H1 (cell line): ENCODE data around the gene CAVIN1. TPM values are rescaled to one million over a fixed set of nuclear protein-coding genes. Genes with fewer than 3 reads are reported as not detected.
A peak's percentile ranks its signal among the peaks of the same experiment; 100 is the strongest.

Experiments
- CTCF ChIA-PET: fragments of 300-600 bp; sonication (Branson Sonifier 250); formaldehyde crosslinking; loops from one replicate; lab custom pipeline; 2021; ENCODE audit not compliant: partially characterized antibody; lab: Charles Lee
- POLR2A ChIA-PET: fragments of 300-600 bp; sonication (Branson Sonifier 250); formaldehyde crosslinking; loops from one replicate; lab custom pipeline; 2021; ENCODE audit warnings: inconsistent platforms; ENCODE audit not compliant: partially characterized antibody; lab: Charles Lee
- DNase-seq, 2 experiments: peaks; one replicate each; pipeline versions ENCODE4 v3.0.0 to v3.0.0-alpha.2; 2010 to 2022; ENCODE audit warnings: low spot score in 2 of 2, low read depth in 1 of 2, mixed read lengths in 1 of 2
- FAIRE-seq: peaks from 2 replicates; lab custom pipeline; 2011; peaks lifted over from hg19 to GRCh38; lab: Jason Lieb, UNC
- H2AFZ ChIP-seq: 2 replicates; pipeline ENCODE4 v1.8.1; 2012; ENCODE audit warnings: low read length, inconsistent platforms
- H2AK5ac ChIP-seq: 2 replicates; pipeline ENCODE4 v1.6.1; 2013; ENCODE audit warnings: low read depth, low read length
- H2BK120ac ChIP-seq: replicated peaks from 2 replicates; pipeline ENCODE3; 2013; ENCODE audit warnings: low read depth, low read length, inconsistent platforms
- H2BK12ac ChIP-seq: 2 replicates; pipeline ENCODE4 v1.6.1; 2013; ENCODE audit warnings: low read depth, low read length
- H2BK15ac ChIP-seq: 2 replicates; pipeline ENCODE4 v1.6.1; 2013; ENCODE audit warnings: low read length
- H2BK20ac ChIP-seq: 2 replicates; pipeline ENCODE4 v1.6.1; 2013; ENCODE audit warnings: low read length
- H2BK5ac ChIP-seq: 2 replicates; pipeline ENCODE4 v1.6.1; 2013; ENCODE audit warnings: low read depth, low read length
- H3K14ac ChIP-seq: 2 replicates; pipeline ENCODE4 v1.6.1; 2013; ENCODE audit warnings: inconsistent platforms; ENCODE audit not compliant: insufficient read length
- H3K18ac ChIP-seq: 2 replicates; pipeline ENCODE4 v1.6.1; 2013; ENCODE audit warnings: low read length; ENCODE audit errors: extremely low read depth
- H3K23ac ChIP-seq: 2 replicates; pipeline ENCODE4 v1.6.1; 2013; ENCODE audit warnings: inconsistent platforms; ENCODE audit not compliant: insufficient read length
- H3K23me2 ChIP-seq: 2 replicates; pipeline ENCODE4 v1.6.1; 2013; ENCODE audit warnings: low read depth, low read length
- H3K27ac ChIP-seq: 2 replicates; pipeline ENCODE4 v1.6.1; 2011; ENCODE audit warnings: low read depth, low read length, inconsistent platforms
- H3K27me3 ChIP-seq, 4 experiments: replicated peaks in 1 of 4; 1 replicate in 1 of 4; 2 replicates in 3 of 4; pipeline versions ENCODE4 v1.6.1 to v1.8.1; 2011 to 2013; ENCODE audit warnings: low read length in 3 of 4, mild to moderate bottlenecking in 3 of 4, inconsistent platforms in 2 of 4, mixed read lengths in 2 of 4, moderate library complexity in 1 of 4; ENCODE audit not compliant: control insufficient read depth in 3 of 4, insufficient read depth in 3 of 4; ENCODE audit errors: extremely low read depth in 1 of 4
- H3K36me3 ChIP-seq, 4 experiments: 2 replicates each; pipeline versions ENCODE4 v1.6.1 to v1.8.1; 2011 to 2013; ENCODE audit warnings: mild to moderate bottlenecking in 4 of 4, low read length in 3 of 4, moderate library complexity in 2 of 4, control low read depth in 1 of 4, inconsistent platforms in 1 of 4; ENCODE audit not compliant: insufficient read depth in 4 of 4, control insufficient read depth in 2 of 4
- H3K4ac ChIP-seq: replicated peaks from 2 replicates; pipeline ENCODE3; 2013; ENCODE audit warnings: low read length, low read depth, mixed read lengths, inconsistent platforms; ENCODE audit not compliant: insufficient read length
- H3K4me1 ChIP-seq, 4 experiments: replicated peaks in 1 of 4; 1 replicate in 1 of 4; 2 replicates in 3 of 4; pipeline versions ENCODE4 v1.6.1 to v1.8.1; 2011 to 2013; ENCODE audit warnings: low read length in 3 of 4, inconsistent platforms in 2 of 4, mixed read lengths in 1 of 4; ENCODE audit not compliant: insufficient read depth in 4 of 4, control insufficient read depth in 3 of 4
- H3K4me2 ChIP-seq, 2 experiments: 2 replicates each; pipeline versions ENCODE4 v1.6.1 to v1.8.1; 2011 to 2013; ENCODE audit warnings: low read depth in 2 of 2, low read length in 2 of 2, control low read depth in 1 of 2, inconsistent platforms in 1 of 2, mild to moderate bottlenecking in 1 of 2; ENCODE audit not compliant: insufficient read depth in 1 of 2
- H3K4me3 ChIP-seq, 4 experiments: fragments of 200-600, 300-600 bp in 1 of 4; sonication (generic), shearing (Covaris generic), sonication (Bioruptor Twin) in 1 of 4; 2 replicates each; pipeline versions ENCODE4 v1.5.1 to v1.8.1; 2011 to 2016; ENCODE audit warnings: low read length in 4 of 4, low read depth in 3 of 4, control low read depth in 2 of 4, inconsistent platforms in 2 of 4, mild to moderate bottlenecking in 2 of 4, mixed read lengths in 1 of 4, moderate library complexity in 1 of 4; ENCODE audit not compliant: insufficient read depth in 2 of 4; ENCODE audit errors: extremely low read depth in 1 of 4
- H3K56ac ChIP-seq: replicated peaks from 2 replicates; pipeline ENCODE3; 2013; ENCODE audit warnings: low read depth, mild to moderate bottlenecking, mixed read lengths, low read length, inconsistent platforms; ENCODE audit not compliant: insufficient read length
- H3K79me1 ChIP-seq: 2 replicates; pipeline ENCODE4 v1.6.1; 2013; ENCODE audit warnings: low read depth, low read length, control low read depth
- H3K79me2 ChIP-seq, 2 experiments: 2 replicates each; pipeline versions ENCODE4 v1.6.1 to v1.8.1; 2012 to 2013; ENCODE audit warnings: low read length in 2 of 2, mild to moderate bottlenecking in 2 of 2, inconsistent platforms in 1 of 2; ENCODE audit not compliant: insufficient read depth in 2 of 2, control insufficient read depth in 1 of 2
- H3K9ac ChIP-seq, 4 experiments: replicated peaks in 1 of 4; 1 replicate in 1 of 4; 2 replicates in 3 of 4; pipeline versions ENCODE4 v1.6.1 to v1.8.1; 2011 to 2013; ENCODE audit warnings: low read depth in 3 of 4, low read length in 3 of 4, control low read depth in 2 of 4, mild to moderate bottlenecking in 2 of 4, moderate library complexity in 2 of 4, inconsistent platforms in 1 of 4; ENCODE audit errors: extremely low read depth in 1 of 4
- H3K9me3 ChIP-seq, 2 experiments: 2 replicates each; pipeline versions ENCODE4 v1.6.1 to v1.8.1; 2012 to 2013; ENCODE audit warnings: mild to moderate bottlenecking in 2 of 2, moderate library complexity in 2 of 2, control low read depth in 1 of 2, inconsistent platforms in 1 of 2, low read depth in 1 of 2, low read length in 1 of 2, mixed read lengths in 1 of 2; ENCODE audit not compliant: insufficient read depth in 2 of 2
- H4K20me1 ChIP-seq, 2 experiments: replicated peaks in 1 of 2; 2 replicates each; pipeline versions ENCODE3 to v1.8.1; 2011 to 2013; ENCODE audit warnings: inconsistent platforms in 2 of 2, low read length in 2 of 2, mild to moderate bottlenecking in 1 of 2; ENCODE audit not compliant: insufficient read depth in 2 of 2, control insufficient read depth in 1 of 2
- H4K5ac ChIP-seq: 2 replicates; pipeline ENCODE4 v1.6.1; 2013; ENCODE audit warnings: low read length, low read depth, mixed read lengths, inconsistent platforms; ENCODE audit not compliant: insufficient read length
- H4K8ac ChIP-seq: 2 replicates; pipeline ENCODE4 v1.8.0; 2013; ENCODE audit warnings: mild to moderate bottlenecking, moderate library complexity, low read length, inconsistent platforms; ENCODE audit not compliant: insufficient read depth; ENCODE audit errors: extremely low read depth
- H4K91ac ChIP-seq: replicated peaks from 2 replicates; pipeline ENCODE3; 2013; ENCODE audit warnings: low read length, mixed read lengths, inconsistent platforms; ENCODE audit not compliant: insufficient read length
- CEBPB ChIP-seq: IDR thresholded peaks from 2 replicates; pipeline ENCODE4 v1.6.1; 2012; ENCODE audit warnings: low read depth, low read length
- SIN3A ChIP-seq, 2 experiments: IDR thresholded peaks in 1 of 2; conservative IDR thresholded peaks in 1 of 2; 2 replicates each; pipeline ENCODE4 v1.6.1; 2011 to 2012; ENCODE audit warnings: low read length in 2 of 2, improper control_type of control experiment in 1 of 2, low read depth in 1 of 2, mild to moderate bottlenecking in 1 of 2
- WGBS, 2 experiments: shearing (Covaris generic) in 1 of 2; methylation state at CpG; one replicate each; pipeline versions ENCODE4 v1.1.6 to v1.1.7; 2013 to 2015; ENCODE audit warnings: low lambda C conversion rate in 2 of 2, mixed read lengths in 2 of 2, inconsistent platforms in 1 of 2, low coverage in 1 of 2, missing lambda C conversion rate in 1 of 2; ENCODE audit not compliant: insufficient replicate concordance in 2 of 2, insufficient coverage in 1 of 2, insufficient read length in 1 of 2; ENCODE audit errors: extremely low coverage in 1 of 2, missing lambda C conversion rate in 1 of 2; 5-methylcytosine and 5-hydroxymethylcytosine counted together
- polyA plus RNA-seq, 7 experiments: library from polyadenylated mRNA; depleted of rRNA in 3 of 7; stranded (reverse) in 5 of 7; unstranded in 2 of 7; fragments of >200 nt in 5 of 7; fragments of 200-250 nt in 2 of 7; gene quantifications; 1 replicate in 5 of 7; 2 replicates in 1 of 7; 4 replicates in 1 of 7; pipeline versions ENCODE4 v1.2.1 to v1.2.3, GENCODE V29; 2011 to 2013; ENCODE audit warnings: missing spikeins in 2 of 7, mixed read lengths in 2 of 7
- total RNA-seq: library from RNA; stranded (reverse); fragmentation: NEBNext Ultra II Directional; extraction: Animal tissue kit (Norgen Biotek cat#: 25700); gene quantifications from 2 replicates; pipeline ENCODE4 v1.2.1, GENCODE V29; 2021

The CAVIN1 gene
- total and polyA plus RNA-seq, 2 of the 8 experiments (the other 6 are each of a cell fraction or from before 2014, with no cell fraction given) = 16.2 to 41.6 TPM

DNA sequence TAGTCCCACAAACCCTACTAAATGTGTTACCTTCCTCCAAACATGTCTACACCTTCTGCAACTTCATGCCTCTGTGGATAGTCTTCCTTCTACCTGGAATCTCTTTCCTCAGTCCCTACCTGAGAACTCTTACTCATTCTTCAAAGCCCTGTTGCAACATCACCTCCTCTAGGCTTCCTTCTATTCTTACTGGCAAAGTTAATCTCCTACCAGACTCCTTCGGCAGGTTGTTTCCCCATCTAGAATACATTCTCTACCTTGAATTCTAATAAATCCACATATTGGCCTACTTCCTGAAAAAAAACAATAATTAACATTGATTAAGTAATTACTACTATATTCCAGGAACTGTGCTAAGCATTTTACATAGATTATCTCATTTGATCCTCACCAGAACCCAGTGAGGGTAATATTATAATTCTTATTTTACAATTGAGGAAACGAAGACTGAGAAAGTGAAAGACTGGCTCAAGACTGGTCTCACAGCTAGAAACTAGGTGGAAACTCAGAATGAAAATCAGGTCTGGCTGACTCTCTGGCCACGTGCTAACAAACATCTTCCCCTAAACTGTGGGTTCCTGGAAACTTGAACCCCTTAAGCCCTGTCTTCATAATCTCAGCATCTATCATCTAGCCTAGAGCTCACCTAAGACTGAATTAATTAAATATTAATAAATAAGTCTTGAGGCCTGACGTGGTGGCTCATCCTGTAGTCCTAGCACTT lies 30.2 kb downstream of the CAVIN1 start:
- CTCF ChIA-PET = interaction anchor here (1.2 to 7.9 kb wide), 3 partner anchors 8 to 35 kb away, joined by 4 to 60 read pairs (median 10); no protein-coding TSS in a partner anchor
- no peak overlapping the region for H2BK20ac ChIP-seq
- TF ChIP-seq CEBPB = 0 out of 2 replicates have a peak, but pooled peaks have one; percentile 9
- no peak for TF ChIP-seq SIN3A (conservative IDR thresholded peaks at IDR 0.05 in 1 of 2, IDR thresholded peaks at IDR 0.05 in 1 of 2; ENCODE audit: low read depth in 1 of 2, low read length in 2 of 2)
- no peak overlapping the region for H4K91ac ChIP-seq
- H3K23ac ChIP-seq = no peak overlapping the region
- H2BK5ac ChIP-seq = no peak overlapping the region
- peaks cover 3 to 8% (median 4%) of the 10 kb centered on the region in 4 experiments; a peak in 6 of 7 replicates for H3K4me1 ChIP-seq
- no peaks in the 10 kb centered on the region for H3K27me3 ChIP-seq
- no peak overlapping the region for H2AFZ ChIP-seq
- H2AK5ac ChIP-seq = no peak overlapping the region
- H4K20me1 ChIP-seq = no peaks in the 10 kb centered on the region
- no peak overlapping the region for H4K5ac ChIP-seq
- H3K9me3 ChIP-seq = no peaks in the 10 kb centered on the region
- H3K23me2 ChIP-seq = peaks cover 4% of the 10 kb centered on the region; the same call in 1 of the 2 replicates
- no peak overlapping the region for H3K18ac ChIP-seq
- H3K27ac ChIP-seq = no peak overlapping the region
- H4K8ac ChIP-seq = no peak overlapping the region
- H3K14ac ChIP-seq = no peak overlapping the region
- no peak overlapping the region for H3K4me2 ChIP-seq
- no peak for DNase-seq
- H3K79me1 ChIP-seq = no peaks in the 10 kb centered on the region
- H3K4ac ChIP-seq = no peak overlapping the region
- H3K9ac ChIP-seq = no peak overlapping the region
- H3K36me3 ChIP-seq = no peaks in the 10 kb centered on the region
- H3K79me2 ChIP-seq = no peaks in the 10 kb centered on the region; a peak in 1 of 4 replicates
- H2BK15ac ChIP-seq = no peak overlapping the region
- H3K56ac ChIP-seq = no peak overlapping the region
- no peak overlapping the region for H3K4me3 ChIP-seq
- POLR2A ChIA-PET = interaction anchor here (1.5 kb wide), 1 partner anchor 13 kb away, joined by 4 read pairs; no protein-coding TSS in a partner anchor
- 90% methylated on average over 4 of the region's 4 CpGs; no CpG with 5 or more reads in 1 of the 2 experiments for WGBS, 2 experiments
- FAIRE-seq = no peak
- no peak overlapping the region for H2BK12ac ChIP-seq
- H2BK120ac ChIP-seq = no peak overlapping the region
